Activated CD4-positive, alpha-beta memory T cell treated with anti-CD3 and anti-CD28 coated beads, Interleukin-2, amount 10 ng/mL, durations not matched to agents 7 days and 5 days (primary cell): ENCODE measurements around the gene SOX15. TPM values are rescaled to one million over a fixed set of nuclear protein-coding genes. Genes with fewer than 3 reads are reported as not detected.
"Not testable (repeated sequence)": the region's sequence is repeated elsewhere in the genome, so short reads cannot be mapped to it uniquely, and the experiment has no call there.

Source experiments
- CTCF ChIA-PET: fragments of 350-600 bp; sonication (Branson Sonifier 250); formaldehyde crosslinking; loops from one replicate; lab custom pipeline; 2021; ENCODE audit warnings: antibody characterized with exemption, inconsistent platforms; lab: Charles Lee
- POLR2A ChIA-PET: fragments of 350-600 bp; sonication (Branson Sonifier 250); formaldehyde crosslinking; loops from one replicate; lab custom pipeline; 2021; ENCODE audit warnings: antibody characterized with exemption; lab: Charles Lee
- DNase-seq: peaks from one replicate; pipeline ENCODE4 v3.0.0-alpha.2; 2020
- H3K27ac Mint-ChIP-seq: one replicate; pipeline ENCODE4 v1.8.0; 2021; ENCODE audit warnings: mild to moderate bottlenecking, mixed read lengths
- H3K27me3 Mint-ChIP-seq: one replicate; pipeline ENCODE4 v1.8.0; 2021; ENCODE audit warnings: mixed read lengths
- H3K36me3 Mint-ChIP-seq: one replicate; pipeline ENCODE4 v1.8.0; 2021; ENCODE audit warnings: low read depth, mixed read lengths
- H3K4me1 Mint-ChIP-seq: one replicate; pipeline ENCODE4 v1.8.0; 2021; ENCODE audit warnings: mixed read lengths
- H3K4me3 Mint-ChIP-seq: one replicate; pipeline ENCODE4 v1.8.0; 2021; ENCODE audit warnings: mild to moderate bottlenecking, mixed read lengths
- H3K9me3 Mint-ChIP-seq: one replicate; pipeline ENCODE4 v1.8.0; 2021; ENCODE audit warnings: mixed read lengths
- total RNA-seq, 2 experiments: library from RNA; stranded (reverse); gene quantifications; one replicate each; pipeline ENCODE4 v1.2.3, GENCODE V29; 2021

Gene SOX15
- total RNA-seq, 2 experiments from 2014 or later, result 0.30 to 0.40 TPM

DNA sequence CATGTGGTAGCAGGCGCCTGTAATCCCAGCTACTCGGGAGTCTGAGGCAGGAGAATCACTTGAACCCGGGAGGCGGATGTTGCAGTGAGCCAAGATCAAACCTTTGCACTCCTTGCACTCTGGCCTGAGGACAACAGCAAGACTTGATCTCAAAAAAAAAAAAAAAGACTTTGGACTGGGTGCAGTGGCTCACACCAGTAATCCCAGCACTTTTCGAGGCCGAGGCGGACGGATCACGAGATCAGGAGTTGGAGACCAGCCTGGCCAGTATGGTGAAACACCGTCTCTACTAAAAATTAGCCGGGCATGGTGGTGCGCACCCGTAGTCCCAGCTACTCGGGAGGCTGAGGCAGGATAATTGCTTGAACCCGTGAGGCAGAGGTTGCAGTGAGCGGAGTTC, 35.9 kb upstream of the SOX15 start:
- not testable (repeated sequence) for H3K9me3 Mint-ChIP-seq, H3K27ac Mint-ChIP-seq, DNase-seq, H3K27me3 Mint-ChIP-seq, H3K36me3 Mint-ChIP-seq, H3K4me3 Mint-ChIP-seq
- peaks cover 14% of the 10 kb centered on the region for H3K4me1 Mint-ChIP-seq
- ChIA-PET POLR2A (interaction anchor here (2.7 to 4.5 kb wide), 2 partner anchors 41 to 61 kb away, joined by 13 to 63 read pairs; partner anchors contain the start of genes MPDU1, TP53 and WRAP53), CTCF (interaction anchor here (2.4 kb wide), 1 partner anchor 11 kb away, joined by 14 read pairs; the partner anchor contains the start of gene FXR2)

DNA sequence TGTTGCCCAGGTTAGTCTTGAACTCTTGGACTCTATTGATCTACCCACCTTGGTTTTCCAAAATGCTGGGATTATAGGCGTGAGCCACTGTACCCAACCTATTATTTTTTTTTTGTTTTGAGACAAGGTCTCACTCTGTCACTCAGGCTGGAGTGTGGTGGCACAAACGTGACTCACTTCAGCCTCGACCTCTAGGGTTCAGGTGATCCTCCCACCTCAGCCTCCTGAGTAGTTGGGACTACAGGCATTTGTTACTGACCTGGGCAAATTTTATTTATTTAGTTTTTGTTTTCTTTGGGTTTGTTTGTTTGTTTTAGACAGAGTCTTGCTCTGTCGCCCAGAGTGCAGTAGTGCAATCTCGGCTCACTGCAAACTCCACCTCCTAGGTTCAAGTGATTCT, 33.8 kb upstream of the SOX15 start:
- no peak for DNase-seq
- Mint-ChIP-seq H3K9me3 (no peaks in the 10 kb centered on the region), H3K4me1 (peaks cover 14% of the 10 kb centered on the region), H3K27ac (no peak overlapping the region), H3K27me3 (no peaks in the 10 kb centered on the region), H3K36me3 (peaks cover 3% of the 10 kb centered on the region), H3K4me3 (no peak overlapping the region)
- ChIA-PET CTCF (interaction anchor here (1.2 kb wide), 1 partner anchor 9 kb away, joined by 5 read pairs; the partner anchor contains the start of gene FXR2), POLR2A (no interaction called here)

DNA sequence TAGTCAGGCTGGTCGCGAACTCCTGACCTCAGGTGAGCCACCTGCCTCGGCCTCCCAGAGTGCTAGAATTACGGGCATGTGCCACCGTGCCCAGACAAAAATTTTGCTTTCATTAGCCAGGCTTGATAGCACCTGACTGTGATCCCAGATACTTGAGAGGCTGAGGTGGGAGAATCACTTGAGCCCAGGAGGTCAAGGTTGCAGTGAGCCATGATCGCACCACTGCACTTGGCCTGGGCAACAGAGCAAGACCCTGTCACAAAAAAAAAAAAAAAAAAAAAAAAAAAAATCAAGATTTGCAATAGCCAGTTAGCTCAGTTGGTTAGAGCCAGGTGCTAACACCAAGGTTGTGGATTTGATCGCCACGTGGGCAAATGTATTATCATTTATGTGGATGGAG, 30.9 kb upstream of the SOX15 start:
- H3K27ac Mint-ChIP-seq, result no peak overlapping the region
- no peaks in the 10 kb centered on the region for H3K27me3 Mint-ChIP-seq
- H3K4me1 Mint-ChIP-seq, result no peaks in the 10 kb centered on the region
- no peaks in the 10 kb centered on the region for H3K36me3 Mint-ChIP-seq
- no peak for DNase-seq
- H3K9me3 Mint-ChIP-seq, result no peaks in the 10 kb centered on the region
- CTCF ChIA-PET, result interaction anchor here (0.6 kb wide), 2 partner anchors 52 to 575 kb away, joined by 3 to 5 read pairs; no protein-coding TSS in a partner anchor
- H3K4me3 Mint-ChIP-seq, result no peak overlapping the region
- POLR2A ChIA-PET, result interaction anchor here (1.6 kb wide), 1 partner anchor 66 kb away, joined by 3 read pairs; the partner anchor contains the start of gene TP53

DNA sequence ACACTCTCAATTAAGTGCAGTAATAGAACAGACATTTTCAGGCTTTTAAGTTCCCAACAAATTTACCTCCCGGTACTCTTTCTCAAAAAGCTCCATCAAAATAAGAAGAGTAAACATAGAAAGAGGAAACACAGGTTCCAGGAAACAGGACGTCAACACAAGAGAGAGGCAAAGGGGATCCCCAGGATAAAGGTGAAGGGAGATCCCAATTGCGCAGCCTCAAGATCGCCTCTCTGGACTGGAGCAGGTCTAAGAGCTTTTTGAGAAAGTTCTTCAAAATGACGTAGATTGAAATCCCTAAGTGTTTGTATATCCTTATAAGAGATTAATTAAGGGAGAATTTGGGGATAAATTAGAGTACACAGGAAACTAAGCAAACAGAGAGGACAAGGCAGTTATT, 28.7 kb upstream of the SOX15 start:
- no peaks in the 10 kb centered on the region for H3K27me3 Mint-ChIP-seq
- no peak for DNase-seq
- peaks cover 2% of the 10 kb centered on the region for H3K36me3 Mint-ChIP-seq
- no peak overlapping the region for H3K4me3 Mint-ChIP-seq
- ChIA-PET POLR2A (no interaction called here), CTCF (interaction anchor here (1.1 to 1.8 kb wide), 2 partner anchors 9 to 29 kb away, joined by 4 to 5 read pairs; partner anchors contain the start of genes SAT2 and SOX15)
- no peak overlapping the region for H3K27ac Mint-ChIP-seq
- H3K4me1 Mint-ChIP-seq, result peaks cover 5% of the 10 kb centered on the region
- H3K9me3 Mint-ChIP-seq, result no peaks in the 10 kb centered on the region

DNA sequence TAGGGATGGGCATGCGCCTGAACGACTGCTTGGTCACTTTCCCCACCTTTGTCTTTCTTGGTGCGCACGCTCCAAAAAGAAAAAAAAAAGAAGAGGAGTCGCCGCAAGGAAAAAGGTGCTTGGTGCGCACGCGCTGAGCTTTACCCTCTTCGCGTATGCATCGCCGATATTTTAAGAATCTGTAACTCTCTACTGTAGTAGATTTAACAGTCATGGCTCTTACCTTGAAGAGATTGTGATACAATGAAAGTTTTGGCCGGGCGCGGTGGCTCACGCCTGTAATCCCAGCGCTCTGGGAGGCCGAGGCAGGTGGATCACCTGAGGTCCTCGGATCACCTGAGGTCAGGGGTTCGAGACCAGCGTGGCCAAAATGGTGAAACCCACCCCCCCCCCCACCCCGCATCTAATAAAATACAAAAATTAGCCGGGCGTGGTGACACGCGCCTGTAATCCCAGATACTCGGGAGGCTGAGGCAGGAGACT, 25.4 kb upstream of the SOX15 start:
- Mint-ChIP-seq H3K27ac (peak overlapping the region; percentile 82), H3K36me3 (peaks cover 14% of the 10 kb centered on the region), H3K9me3 (no peaks in the 10 kb centered on the region), H3K4me1 (peaks cover 27% of the 10 kb centered on the region), H3K4me3 (peak overlapping the region; percentile 76), H3K27me3 (no peaks in the 10 kb centered on the region)
- ChIA-PET CTCF (interaction anchor here (0.7 to 5.1 kb wide), 20 partner anchors 9 to 478 kb away, joined by 3 to 56 read pairs (median 4); partner anchors contain the start of genes GABARAP, SAT2, SOX15 and TP53), POLR2A (interaction anchor here (0.6 to 4.8 kb wide), 12 partner anchors 12 to 680 kb away, joined by 3 to 62 read pairs (median 4); partner anchors contain the start of genes MPDU1, POLR2A, SAT2 and SLC25A35)
- no peak for DNase-seq

DNA sequence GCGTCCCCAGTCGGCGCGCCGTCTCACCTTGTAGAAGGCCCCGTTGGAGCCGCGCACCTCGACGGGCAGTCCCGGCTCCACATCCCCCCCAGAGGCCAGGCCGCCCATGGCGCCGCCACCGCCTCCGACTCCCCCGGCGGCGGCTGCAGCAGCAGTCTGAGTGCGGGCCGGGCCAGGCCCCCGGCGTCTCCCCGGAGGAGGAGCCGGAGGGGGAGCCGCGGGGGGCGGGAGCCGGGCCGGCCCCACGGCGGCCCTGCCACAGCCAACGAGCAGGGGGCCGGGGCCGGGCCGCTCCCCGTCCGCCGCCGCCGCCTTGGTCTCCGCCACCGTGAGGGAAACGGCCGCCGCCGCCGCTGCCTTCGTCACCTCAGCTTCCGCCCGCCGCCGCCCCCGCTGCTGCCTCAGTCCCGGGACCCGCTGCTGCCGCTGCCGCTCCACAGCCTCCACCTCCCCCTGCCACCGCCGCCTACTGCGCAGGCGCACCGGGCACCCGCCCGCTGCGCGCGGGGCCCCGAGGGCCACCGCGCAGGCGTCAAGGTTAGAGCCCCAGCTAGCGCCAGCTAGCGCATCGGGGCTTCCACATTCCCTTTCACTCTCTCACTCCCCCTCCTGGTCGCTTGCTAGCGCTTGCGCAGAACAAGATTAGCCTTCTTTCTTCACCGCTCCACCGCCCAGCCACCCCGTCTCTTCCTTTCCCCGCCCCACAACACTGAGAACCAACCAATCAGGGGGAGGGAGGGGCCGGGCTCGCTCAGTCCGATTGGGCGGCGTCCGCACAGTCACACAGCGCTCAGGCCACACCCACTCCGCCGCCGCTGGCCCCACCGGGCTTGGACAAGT, 24.8 kb upstream of the SOX15 start, which contains the start of gene FXR2:
FXR2 (minus strand) TSS at position 473 of the 840 bp plus-strand sequence; CDS start at position 108, 365 bp downstream.
- H3K36me3 Mint-ChIP-seq, result peaks cover 14% of the 10 kb centered on the region
- ChIA-PET CTCF (interaction anchor here (0.6 to 5.1 kb wide), 24 partner anchors 9 to 564 kb away, joined by 3 to 56 read pairs (median 3); partner anchors contain the start of genes GABARAP, SAT2, SOX15 and TMEM102), POLR2A (interaction anchor here (0.6 to 4.8 kb wide), 17 partner anchors 9 to 681 kb away, joined by 3 to 62 read pairs (median 4); partner anchors contain the start of genes CD68, MPDU1, POLR2A and SAT2)
- no peaks in the 10 kb centered on the region for H3K9me3 Mint-ChIP-seq
- no peaks in the 10 kb centered on the region for H3K27me3 Mint-ChIP-seq
- H3K4me1 Mint-ChIP-seq, result peaks cover 27% of the 10 kb centered on the region
- H3K4me3 Mint-ChIP-seq, result peak within 1 kb of the TSS; percentile 89
- DNase-seq, result peak; percentile 99
- H3K27ac Mint-ChIP-seq, result peak within 1 kb of the TSS; percentile 82

DNA sequence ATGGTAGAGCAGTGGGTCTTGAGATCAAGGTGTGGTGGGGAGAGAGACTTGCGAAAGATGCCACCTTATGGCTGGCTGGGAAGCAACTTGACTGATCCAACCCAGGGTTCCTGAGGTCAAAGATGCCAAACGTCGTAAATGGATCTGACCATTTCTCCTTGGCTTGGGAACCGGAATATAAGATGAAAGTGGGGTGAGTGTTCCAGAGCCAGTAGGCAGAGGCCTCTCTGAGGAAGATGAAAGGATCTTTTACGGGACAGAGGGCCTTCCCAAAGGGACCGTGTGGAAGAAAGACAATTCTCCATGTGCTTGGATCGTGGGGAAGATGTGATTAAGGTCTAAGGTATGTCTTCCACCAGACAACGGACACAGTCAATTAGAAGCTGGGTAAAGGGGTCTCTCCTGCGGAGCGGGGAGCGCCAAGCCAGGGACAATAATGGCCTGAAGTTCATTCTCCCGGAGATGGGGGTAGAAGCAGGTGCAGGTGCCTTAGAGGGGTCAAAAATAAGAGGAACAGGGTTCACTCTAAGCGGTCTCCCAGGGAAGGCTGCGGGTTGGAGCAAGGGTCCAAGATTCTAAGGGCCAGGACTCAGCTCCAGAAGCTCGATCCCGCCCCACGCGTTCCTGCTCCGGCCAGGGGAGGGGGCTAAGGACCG, 24.0 kb upstream of the SOX15 start:
- POLR2A ChIA-PET, result interaction anchor here (0.6 to 4.8 kb wide), 11 partner anchors 8 to 130 kb away, joined by 3 to 62 read pairs (median 4); partner anchors contain the start of genes CD68, MPDU1, POLR2A and SAT2
- Mint-ChIP-seq H3K36me3 (peaks cover 16% of the 10 kb centered on the region), H3K4me1 (peaks cover 30% of the 10 kb centered on the region), H3K4me3 (peak overlapping the region; percentile 89), H3K27ac (peak overlapping the region; percentile 78), H3K27me3 (no peaks in the 10 kb centered on the region), H3K9me3 (no peaks in the 10 kb centered on the region)
- CTCF ChIA-PET, result interaction anchor here (1.1 to 5.1 kb wide), 6 partner anchors 15 to 179 kb away, joined by 3 to 56 read pairs (median 4); partner anchors contain the start of genes TMEM102, TP53 and WRAP53
- DNase-seq, result no peak

DNA sequence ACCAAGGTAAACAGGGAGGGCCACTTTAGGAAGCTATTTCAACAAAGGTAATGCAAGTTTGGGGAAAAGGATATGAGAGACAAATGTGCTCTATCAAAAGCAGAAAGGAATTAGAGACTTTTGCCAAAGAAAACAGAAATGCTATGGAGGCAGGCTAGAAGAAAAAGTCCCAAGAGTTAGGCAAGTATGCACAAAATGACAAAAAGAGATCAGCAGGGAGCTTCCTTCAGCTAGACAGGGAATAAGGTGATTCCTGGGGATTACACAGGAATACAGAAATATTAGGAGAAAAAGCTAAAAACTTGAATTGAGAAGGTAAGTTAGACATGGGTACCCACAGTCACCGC, 22.4 kb upstream of the SOX15 start:
- Mint-ChIP-seq H3K36me3 (peaks cover 16% of the 10 kb centered on the region), H3K4me1 (peaks cover 30% of the 10 kb centered on the region), H3K4me3 (peak overlapping the region; percentile 39), H3K27ac (peak overlapping the region; percentile 55), H3K27me3 (no peaks in the 10 kb centered on the region), H3K9me3 (no peaks in the 10 kb centered on the region)
- POLR2A ChIA-PET, result interaction anchor here (1.2 kb wide), 3 partner anchors 76 to 208 kb away, joined by 3 to 5 read pairs (median 3); partner anchors contain the start of genes TMEM256 and WRAP53
- no peak for DNase-seq
- CTCF ChIA-PET, result interaction anchor here (0.8 to 5.1 kb wide), 2 partner anchors 52 to 74 kb away, joined by 3 to 56 read pairs; partner anchors contain the start of genes TP53 and WRAP53

DNA sequence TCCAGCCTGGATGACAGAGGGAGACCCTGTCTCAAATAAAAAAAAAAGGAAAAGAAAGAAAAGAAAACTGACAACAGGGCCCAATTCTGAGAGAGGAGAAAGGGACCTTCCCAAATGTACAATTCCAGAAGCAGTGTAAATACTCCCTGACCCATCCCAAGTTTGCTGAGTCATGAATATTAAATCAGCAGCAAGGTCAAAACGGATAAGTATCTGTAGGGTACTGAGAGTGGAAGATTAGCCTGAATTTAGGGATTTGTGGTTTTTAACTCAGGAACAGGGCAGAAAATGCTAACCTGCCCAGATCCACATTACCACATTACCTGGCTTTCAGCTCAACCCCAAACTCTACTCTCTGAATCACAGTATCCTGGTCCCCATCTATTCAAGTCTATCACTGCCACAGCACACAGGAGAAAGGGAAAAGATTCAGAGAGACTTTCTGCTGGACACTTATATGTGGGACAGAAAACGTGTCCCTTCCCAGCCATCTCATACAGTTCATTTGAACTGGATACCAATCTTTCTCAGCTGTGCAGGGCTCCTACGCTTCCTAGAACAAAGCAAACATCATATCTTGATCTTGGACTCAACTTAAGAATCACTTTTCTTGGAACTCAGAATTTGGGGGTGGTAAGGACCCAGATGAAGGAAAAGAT, 21.9 kb upstream of the SOX15 start:
- peak overlapping the region; percentile 39 for H3K4me3 Mint-ChIP-seq
- POLR2A ChIA-PET, result interaction anchor here (1.2 to 2.0 kb wide), 5 partner anchors 28 to 208 kb away, joined by 3 to 8 read pairs (median 3); partner anchors contain the start of genes CD68, MPDU1, TMEM256 and WRAP53
- peaks cover 30% of the 10 kb centered on the region for H3K4me1 Mint-ChIP-seq
- H3K9me3 Mint-ChIP-seq, result no peaks in the 10 kb centered on the region
- no peaks in the 10 kb centered on the region for H3K27me3 Mint-ChIP-seq
- DNase-seq, result no peak
- peaks cover 16% of the 10 kb centered on the region for H3K36me3 Mint-ChIP-seq
- CTCF ChIA-PET, result interaction anchor here (0.8 to 5.1 kb wide), 2 partner anchors 51 to 75 kb away, joined by 3 to 56 read pairs; partner anchors contain the start of genes TP53 and WRAP53
- H3K27ac Mint-ChIP-seq, result peak overlapping the region; percentile 55

DNA sequence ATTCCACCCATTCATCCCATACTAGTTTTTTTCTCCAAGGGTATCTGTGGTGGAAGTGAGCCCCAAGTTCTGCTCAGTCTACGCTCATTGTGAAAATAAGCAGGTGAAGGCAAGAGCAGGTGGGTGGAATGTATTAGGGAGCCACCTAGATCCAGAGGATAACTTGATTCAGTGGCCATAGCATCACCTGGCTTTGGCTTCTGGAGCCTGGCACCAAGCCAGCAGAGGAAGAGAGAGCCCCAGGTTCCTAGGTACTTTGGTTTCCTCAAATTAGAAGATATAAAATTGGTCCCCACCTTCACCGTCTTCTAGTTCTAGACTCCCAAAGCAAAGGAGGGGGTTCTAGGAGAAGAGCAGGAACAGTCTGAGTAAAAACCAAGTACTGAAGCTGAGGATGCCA, 20.7 kb upstream of the SOX15 start:
- H3K27ac Mint-ChIP-seq, result no peak overlapping the region
- H3K36me3 Mint-ChIP-seq, result peaks cover 19% of the 10 kb centered on the region
- ChIA-PET POLR2A (interaction anchor here (1.2 to 2.0 kb wide), 2 partner anchors 27 to 31 kb away, joined by 3 to 8 read pairs; partner anchors contain the start of genes CD68 and MPDU1), CTCF (interaction anchor here (0.6 to 1.4 kb wide), 2 partner anchors 10 to 379 kb away, joined by 3 read pairs; no protein-coding TSS in a partner anchor)
- no peaks in the 10 kb centered on the region for H3K9me3 Mint-ChIP-seq
- peaks cover 30% of the 10 kb centered on the region for H3K4me1 Mint-ChIP-seq
- DNase-seq, result no peak
- H3K4me3 Mint-ChIP-seq, result no peak overlapping the region
- no peaks in the 10 kb centered on the region for H3K27me3 Mint-ChIP-seq

DNA sequence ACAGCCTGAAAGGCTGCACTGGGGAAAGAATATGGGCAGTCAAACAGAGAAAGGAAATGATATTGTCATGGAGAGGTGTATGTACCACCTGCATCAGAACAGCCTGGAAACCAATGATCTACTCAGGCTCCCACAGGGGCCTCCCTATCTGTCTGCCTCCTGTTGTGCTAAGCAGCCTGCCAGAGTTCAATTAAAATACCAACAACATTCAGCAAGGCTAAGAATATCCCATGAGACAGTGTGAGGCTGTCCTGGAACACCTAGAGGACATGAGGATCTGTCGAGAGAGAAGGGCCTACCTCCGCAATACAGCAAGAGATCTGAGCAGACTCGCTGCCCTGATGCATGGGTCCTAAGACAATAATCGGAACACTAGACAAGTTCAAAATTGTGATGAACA, 16.4 kb upstream of the SOX15 start:
- no peak for DNase-seq
- Mint-ChIP-seq H3K9me3 (no peaks in the 10 kb centered on the region), H3K27me3 (no peaks in the 10 kb centered on the region), H3K4me3 (no peak overlapping the region), H3K36me3 (peaks cover 38% of the 10 kb centered on the region), H3K27ac (no peak overlapping the region), H3K4me1 (peaks cover 5% of the 10 kb centered on the region)
- ChIA-PET POLR2A (interaction anchor here (1.0 kb wide), 1 partner anchor 78 kb away, joined by 3 read pairs; no protein-coding TSS in a partner anchor), CTCF (no interaction called here)
